Fibroblast of lung (primary cell): Measurements from ENCODE around the gene RAP1GAP. TPM values are rescaled to one million over a fixed set of nuclear protein-coding genes. Genes with fewer than 3 reads are reported as not detected.

ENCODE experiments used
- DNase-seq, 2 donors: peaks; one replicate each; pipeline versions ENCODE4 v3.0.0 to v3.0.0-alpha.2; 2010; ENCODE audit warnings: low read depth in 2 of 2
- H2AFZ ChIP-seq: 2 replicates; pipeline ENCODE4 v1.5.1; 2012; ENCODE audit warnings: low read length, control low read depth, inconsistent platforms
- H3K27ac ChIP-seq: 2 replicates; pipeline ENCODE4 v1.5.1; 2011; ENCODE audit warnings: low read length, control low read depth; ENCODE audit not compliant: insufficient read depth
- H3K27me3 ChIP-seq: 2 replicates; pipeline ENCODE4 v1.5.1; 2011; ENCODE audit warnings: mild to moderate bottlenecking, low read length; ENCODE audit not compliant: control insufficient read depth, insufficient read depth
- H3K36me3 ChIP-seq: 2 replicates; pipeline ENCODE4 v1.5.1; 2011; ENCODE audit warnings: low read length; ENCODE audit not compliant: control insufficient read depth, insufficient read depth
- H3K4me1 ChIP-seq: 2 replicates; pipeline ENCODE4 v1.5.1; 2011; ENCODE audit warnings: low read length; ENCODE audit not compliant: control insufficient read depth, insufficient read depth; ENCODE audit errors: extremely low read depth
- H3K4me2 ChIP-seq: 2 replicates; pipeline ENCODE4 v1.5.1; 2011; ENCODE audit warnings: low read length, control low read depth; ENCODE audit not compliant: insufficient read depth; ENCODE audit errors: extremely low read depth
- H3K4me3 ChIP-seq, 4 experiments: fragments of 200-600 bp in 1 of 4; sonication (generic) in 1 of 4; replicated peaks in 1 of 4; 2 replicates each; pipeline ENCODE4 v1.5.1; 2011 to 2016; ENCODE audit warnings: low read length in 4 of 4, low read depth in 3 of 4, mild to moderate bottlenecking in 3 of 4, control low read depth in 2 of 4, inconsistent platforms in 1 of 4, mixed read lengths in 1 of 4; ENCODE audit not compliant: insufficient read depth in 1 of 4; ENCODE audit errors: control extremely low read depth in 1 of 4
- H3K79me2 ChIP-seq: 2 replicates; pipeline ENCODE4 v1.5.1; 2012; ENCODE audit warnings: mild to moderate bottlenecking, low read length, inconsistent platforms; ENCODE audit not compliant: control insufficient read depth, insufficient read depth
- H3K9ac ChIP-seq: 2 replicates; pipeline ENCODE4 v1.5.1; 2011; ENCODE audit warnings: mild to moderate bottlenecking, low read length, control low read depth; ENCODE audit not compliant: insufficient read depth
- H3K9me3 ChIP-seq: 2 replicates; pipeline ENCODE4 v1.5.1; 2012; ENCODE audit warnings: low read depth, low read length; ENCODE audit not compliant: control insufficient read depth, insufficient read depth
- H4K20me1 ChIP-seq: 2 replicates; pipeline ENCODE4 v1.5.1; 2011; ENCODE audit warnings: low read length; ENCODE audit not compliant: control insufficient read depth, insufficient read depth; ENCODE audit errors: extremely low read depth
- CTCF ChIP-seq, 2 donors: IDR thresholded peaks in 1 of 2; conservative IDR thresholded peaks in 1 of 2; 1 replicate in 1 of 2; 2 replicates in 1 of 2; pipeline ENCODE4 v1.5.1; 2011 to 2012; ENCODE audit warnings: low read length in 2 of 2, control low read depth in 1 of 2, inconsistent platforms in 1 of 2, low read depth in 1 of 2, mild to moderate bottlenecking in 1 of 2
- EZH2 ChIP-seq: IDR thresholded peaks from 2 replicates; pipeline ENCODE4 v1.5.1; 2012; ENCODE audit warnings: low read length, control low read depth, mild to moderate bottlenecking; ENCODE audit errors: missing control alignments
- polyA plus RNA-seq, 2 donors: library from polyadenylated mRNA; depleted of rRNA in 1 of 2; stranded (reverse) in 1 of 2; unstranded in 1 of 2; fragments of >200 nt; gene quantifications; 2 replicates each; pipeline ENCODE4 v1.2.1, GENCODE V29; 2011 to 2012; ENCODE audit warnings: missing spikeins in 1 of 2
- total RNA-seq: library from RNA; depleted of rRNA; stranded (reverse); fragments of >200 nt; gene quantifications from 2 replicates; pipeline ENCODE4 v1.2.1, GENCODE V29; 2014

RAP1GAP gene
- total and polyA plus RNA-seq, 2 donors (not counting 1 experiment from before 2014, with no cell fraction given) = under 0.01 to 0.05 TPM

DNA sequence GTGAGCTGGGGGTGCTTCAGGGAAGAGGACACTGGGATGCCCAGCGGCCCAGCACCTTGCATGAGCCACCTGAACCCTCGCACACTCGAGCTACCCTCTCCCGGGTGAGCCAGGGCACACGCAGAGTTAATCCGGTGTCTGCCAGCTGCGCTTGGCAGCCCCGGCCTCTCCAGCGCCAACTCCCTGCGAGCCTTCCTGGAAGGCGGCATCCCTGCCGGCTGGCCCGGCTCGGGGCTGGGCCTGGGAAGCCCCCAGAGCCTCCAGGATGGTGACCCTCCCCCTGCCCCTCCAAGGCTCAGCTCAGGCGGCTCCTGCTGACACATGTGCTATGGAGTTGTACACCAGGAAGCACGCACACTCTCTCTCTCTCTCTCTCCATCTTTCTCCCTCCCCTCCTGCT lies 48.7 kb downstream of the RAP1GAP start:
- H4K20me1 ChIP-seq = no peaks in the 10 kb centered on the region
- TF ChIP-seq EZH2 = no peak
- no peak for TF ChIP-seq CTCF (conservative IDR thresholded peaks at IDR 0.05 in 1 of 2, IDR thresholded peaks at IDR 0.05 in 1 of 2; ENCODE audit: low read depth in 1 of 2, low read length in 2 of 2)
- no peaks in the 10 kb centered on the region for H3K9me3 ChIP-seq
- H3K79me2 ChIP-seq = no peaks in the 10 kb centered on the region
- no peaks in the 10 kb centered on the region for H3K4me1 ChIP-seq
- H2AFZ ChIP-seq = no peak overlapping the region
- H3K9ac ChIP-seq = no peak overlapping the region
- no peak for DNase-seq
- peaks cover 12% of the 10 kb centered on the region for H3K27me3 ChIP-seq
- no peak overlapping the region for H3K27ac ChIP-seq
- no peak overlapping the region for H3K4me3 ChIP-seq
- no peak overlapping the region for H3K4me2 ChIP-seq
- H3K36me3 ChIP-seq = no peaks in the 10 kb centered on the region

DNA sequence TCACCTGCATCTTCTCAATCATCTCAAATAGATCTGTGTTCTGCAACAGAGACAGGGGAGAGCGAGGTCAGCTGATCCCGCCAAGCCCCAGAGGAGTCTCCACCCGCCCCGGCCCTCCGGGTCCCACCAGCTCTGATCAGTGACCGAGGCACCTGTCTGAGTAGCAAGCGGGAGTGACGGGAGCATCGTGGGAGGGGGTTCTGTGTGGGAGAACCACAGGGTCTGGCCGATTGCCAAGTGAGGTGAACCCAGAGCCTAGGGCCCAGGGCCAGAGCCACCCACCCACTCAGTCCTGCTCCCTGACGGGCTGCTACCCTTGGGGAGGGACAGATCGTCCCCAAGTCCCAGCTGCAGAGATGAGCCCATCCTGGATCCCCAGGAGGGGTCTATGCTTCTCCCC lies 49.1 kb downstream of the RAP1GAP start:
- Histone ChIP-seq H3K79me2 (no peaks in the 10 kb centered on the region), H3K4me2 (no peak overlapping the region), H3K4me1 (no peaks in the 10 kb centered on the region), H3K27me3 (peaks cover 12% of the 10 kb centered on the region), H2AFZ (no peak overlapping the region), H4K20me1 (no peaks in the 10 kb centered on the region), H3K4me3 (no peak overlapping the region), H3K9me3 (no peaks in the 10 kb centered on the region), H3K27ac (no peak overlapping the region), H3K9ac (no peak overlapping the region), H3K36me3 (no peaks in the 10 kb centered on the region)
- DNase-seq = no peak
- TF ChIP-seq EZH2 (no peak), CTCF (conservative IDR thresholded peaks at IDR 0.05 in 1 of 2, IDR thresholded peaks at IDR 0.05 in 1 of 2; ENCODE audit: low read depth in 1 of 2, low read length in 2 of 2) (no peak)

DNA sequence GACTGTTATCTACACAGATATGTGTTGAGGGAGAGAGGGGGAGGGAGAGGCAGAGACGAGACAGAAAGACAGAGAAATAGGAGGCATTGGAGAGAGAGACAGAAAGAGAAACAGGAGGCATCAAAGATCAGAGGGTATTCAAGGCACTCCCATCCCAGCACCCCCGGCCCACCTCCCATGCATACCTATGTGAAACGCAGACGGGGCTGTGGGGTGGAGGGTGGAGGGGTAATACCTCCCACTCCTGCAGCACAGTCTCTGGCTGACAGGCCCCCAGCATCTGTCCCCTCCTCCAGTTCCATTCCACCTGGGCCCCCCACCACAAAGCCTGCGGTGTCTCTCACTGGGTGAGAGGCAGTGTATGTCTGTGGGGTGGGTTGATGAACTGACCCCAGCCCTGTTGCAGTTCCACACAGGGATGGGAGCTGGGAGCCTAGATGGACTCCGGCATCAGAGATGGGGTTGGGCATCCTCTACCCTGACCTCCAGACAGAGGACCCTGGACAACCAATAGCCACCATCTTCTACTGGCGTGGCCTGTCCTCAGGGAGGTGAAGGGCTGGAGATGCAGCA lies 49.7 kb downstream of the RAP1GAP start:
- Histone ChIP-seq H3K27me3 (peaks cover 9% of the 10 kb centered on the region), H4K20me1 (no peaks in the 10 kb centered on the region), H3K36me3 (no peaks in the 10 kb centered on the region), H3K4me2 (no peak overlapping the region), H3K4me1 (no peaks in the 10 kb centered on the region), H3K4me3 (no peak overlapping the region), H3K9ac (no peak overlapping the region), H3K9me3 (no peaks in the 10 kb centered on the region), H3K79me2 (no peaks in the 10 kb centered on the region), H2AFZ (no peak overlapping the region), H3K27ac (no peak overlapping the region)
- no peak for DNase-seq
- no peak for TF ChIP-seq CTCF (conservative IDR thresholded peaks at IDR 0.05 in 1 of 2, IDR thresholded peaks at IDR 0.05 in 1 of 2; ENCODE audit: low read depth in 1 of 2, low read length in 2 of 2)
- TF ChIP-seq EZH2 = no peak
